ENCODE data around the gene FZD7.

- TF ChIP-seq, protein P1, sequence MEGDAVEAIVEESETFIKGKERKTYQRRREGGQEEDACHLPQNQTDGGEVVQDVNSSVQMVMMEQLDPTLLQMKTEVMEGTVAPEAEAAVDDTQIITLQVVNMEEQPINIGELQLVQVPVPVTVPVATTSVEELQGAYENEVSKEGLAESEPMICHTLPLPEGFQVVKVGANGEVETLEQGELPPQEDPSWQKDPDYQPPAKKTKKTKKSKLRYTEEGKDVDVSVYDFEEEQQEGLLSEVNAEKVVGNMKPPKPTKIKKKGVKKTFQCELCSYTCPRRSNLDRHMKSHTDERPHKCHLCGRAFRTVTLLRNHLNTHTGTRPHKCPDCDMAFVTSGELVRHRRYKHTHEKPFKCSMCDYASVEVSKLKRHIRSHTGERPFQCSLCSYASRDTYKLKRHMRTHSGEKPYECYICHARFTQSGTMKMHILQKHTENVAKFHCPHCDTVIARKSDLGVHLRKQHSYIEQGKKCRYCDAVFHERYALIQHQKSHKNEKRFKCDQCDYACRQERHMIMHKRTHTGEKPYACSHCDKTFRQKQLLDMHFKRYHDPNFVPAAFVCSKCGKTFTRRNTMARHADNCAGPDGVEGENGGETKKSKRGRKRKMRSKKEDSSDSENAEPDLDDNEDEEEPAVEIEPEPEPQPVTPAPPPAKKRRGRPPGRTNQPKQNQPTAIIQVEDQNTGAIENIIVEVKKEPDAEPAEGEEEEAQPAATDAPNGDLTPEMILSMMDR (IDR thresholded peaks at IDR 0.05), result no peak
- no peak for TF ChIP-seq POLR2A (IDR thresholded peaks at IDR 0.05)
Observed at GRCh38 chr2:202031246-202031951, 2.3 kb upstream of the FZD7 start.
